NCI-H748 (cell line): ENCODE data around the gene DSE.

ENCODE experiments used
- DNase-seq: peaks from one replicate; lab custom pipeline; 2025; ENCODE audit not compliant: unreplicated experiment; lab: John Stamatoyannopoulos, UW

Gene DSE

DNA sequence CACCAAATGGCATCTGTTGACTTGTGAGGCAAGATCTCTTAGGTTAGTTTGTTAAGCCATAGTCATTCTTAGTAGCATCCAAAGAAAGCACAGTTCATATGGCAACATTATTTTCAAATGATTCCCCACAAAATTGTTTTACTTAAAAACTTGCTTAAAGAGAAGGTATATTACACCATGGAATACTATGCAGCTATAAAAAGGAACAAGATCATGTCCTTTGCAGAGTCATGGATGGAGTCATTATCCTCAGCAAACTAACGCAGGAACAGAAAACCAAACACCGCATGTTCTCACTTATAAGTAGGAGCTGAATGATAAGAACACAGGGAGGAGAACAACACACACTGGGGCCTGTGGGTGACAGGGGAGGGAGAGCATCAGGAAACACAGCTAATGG lies 10.9 kb upstream of the DSE start:
- no peak for DNase-seq

GRCh38 chr6:116362276-116362675 lies 8.5 kb upstream of the DSE start:
- no peak for DNase-seq

GRCh38 chr6:116363759-116364158 lies 7.0 kb upstream of the DSE start:
- no peak for DNase-seq

DNA sequence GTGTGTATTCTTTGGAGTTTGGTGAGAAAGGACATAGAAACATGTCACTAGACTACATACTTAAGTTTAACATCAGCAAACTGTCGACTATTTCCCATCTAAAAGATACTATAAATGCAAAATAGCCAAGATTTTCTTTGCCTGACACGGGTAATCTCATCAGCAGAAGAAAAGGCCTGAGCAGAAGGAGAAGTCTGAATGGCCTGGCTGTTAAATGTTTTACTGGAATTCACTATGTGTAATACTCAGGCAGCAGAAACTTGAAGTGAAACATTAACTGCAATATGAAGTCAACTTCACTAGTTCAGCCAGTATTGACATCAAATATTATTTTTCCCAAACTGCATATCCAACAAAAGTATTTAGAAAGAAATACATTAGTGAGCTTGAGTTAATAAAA lies 6.4 kb upstream of the DSE start:
- no peak for DNase-seq

GRCh38 chr6:116365743-116366142 lies 5.0 kb upstream of the DSE start:
- no peak for DNase-seq

GRCh38 chr6:116366740-116367275 lies 3.9 kb upstream of the DSE start:
- DNase-seq = no peak

DNA sequence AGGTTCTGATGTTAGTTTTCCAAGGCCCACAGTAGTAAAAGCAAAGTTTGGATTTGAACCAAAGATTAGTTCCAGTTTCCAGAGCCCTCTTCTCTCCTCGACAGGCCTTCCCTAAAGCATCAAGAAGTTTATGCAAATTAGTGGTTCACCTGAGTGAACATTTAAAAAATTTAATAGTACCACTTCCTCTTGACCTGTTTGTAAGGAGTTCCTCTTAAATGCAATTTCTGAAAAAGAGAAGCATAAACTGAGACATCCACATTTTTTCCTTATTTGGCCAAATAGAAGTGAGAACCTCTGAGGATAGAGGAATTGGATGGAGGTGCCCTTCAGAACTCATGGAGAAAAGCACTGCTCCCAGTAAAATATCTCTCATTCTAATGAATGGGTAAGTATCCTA lies 1.2 kb upstream of the DSE start:
- DNase-seq = no peak

DNA sequence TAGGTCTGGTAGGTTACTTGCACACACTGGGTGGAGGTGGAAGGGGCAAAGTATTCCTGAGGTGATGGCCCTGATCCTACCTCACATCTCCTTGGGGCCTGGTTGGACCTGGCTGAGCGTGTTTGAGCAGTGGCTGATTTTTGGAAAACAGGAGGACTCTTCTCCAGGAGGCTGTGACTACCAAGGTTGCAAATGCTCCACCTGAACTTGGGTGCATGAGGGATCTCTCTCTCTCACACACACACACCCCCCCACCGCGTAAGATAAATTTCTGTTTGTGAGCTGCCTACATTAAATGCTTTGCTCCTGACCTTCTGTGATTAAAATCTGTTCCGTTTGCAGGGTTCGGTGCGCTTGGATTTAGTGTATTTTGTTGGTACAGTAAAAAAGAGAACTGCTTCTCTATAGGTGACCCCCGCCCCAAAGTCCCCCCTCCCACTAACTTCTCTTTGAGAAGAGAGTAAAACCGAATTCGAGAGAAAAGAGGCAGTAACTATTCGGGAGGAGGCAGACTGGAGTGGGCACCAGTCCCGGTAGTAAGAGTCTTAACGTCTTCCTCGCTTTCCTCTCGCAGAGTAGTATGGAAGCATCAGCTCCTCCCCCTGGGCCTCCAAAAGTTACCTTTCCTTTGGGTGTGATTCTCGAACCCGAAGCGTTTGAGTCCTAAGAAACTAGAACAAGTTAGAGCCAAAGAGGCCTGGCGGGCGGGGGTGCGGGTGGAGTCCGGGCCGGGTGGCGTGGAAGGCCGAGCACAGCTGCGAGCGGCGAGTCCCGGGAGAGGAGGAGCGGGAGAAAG lies 585 bp upstream of the DSE start:
- peak; percentile 41 for DNase-seq

DNA sequence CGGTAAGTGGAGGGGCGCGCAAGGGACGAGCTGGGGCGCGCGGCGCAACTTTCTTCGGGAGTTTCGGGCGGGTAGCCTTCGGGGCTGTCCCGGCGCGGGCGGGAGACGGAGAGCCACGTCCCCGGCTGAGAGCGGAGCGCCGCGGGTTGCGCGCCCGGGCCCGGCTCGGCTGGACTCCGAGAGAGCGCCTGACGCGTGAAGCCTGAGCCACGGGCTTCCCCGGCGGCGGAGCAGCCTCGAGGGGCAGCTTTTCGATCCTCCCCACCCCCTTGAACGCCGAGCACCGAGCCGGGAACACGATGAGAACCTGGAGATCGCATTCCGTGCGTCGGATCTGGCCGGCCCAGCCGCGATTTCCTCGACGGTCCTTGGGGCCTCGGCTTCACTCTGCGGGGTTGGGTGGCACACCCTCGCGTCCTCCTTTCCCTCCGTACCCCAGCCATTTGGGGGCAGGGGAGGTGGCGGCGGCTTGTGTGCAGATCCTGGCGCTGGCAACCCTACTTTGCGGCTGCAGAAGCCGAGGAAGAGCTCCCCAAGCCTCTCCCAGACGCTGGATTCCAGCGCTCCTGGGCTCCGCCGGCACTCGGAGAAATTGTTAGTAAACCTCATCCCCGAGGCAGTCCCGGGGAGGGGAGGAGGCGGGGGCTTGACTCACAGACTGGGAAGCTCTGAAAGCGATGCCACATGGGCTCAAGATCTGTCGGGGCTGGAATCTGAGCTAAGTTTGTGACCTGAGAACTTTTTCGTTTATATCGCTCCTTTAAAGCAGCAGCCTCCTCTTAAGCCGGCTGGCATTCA lies 572 bp downstream of the DSE start:
- DNase-seq = peak; percentile 57

- DNase-seq = no peak
These were observed 1.1 kb downstream of the DSE start for GRCh38 chr6:116371918-116372209.

- no peak for DNase-seq
These were observed 2.6 kb downstream of the DSE start for GRCh38 chr6:116373300-116373699.

- no peak for DNase-seq
These were observed 3.2 kb downstream of the DSE start for GRCh38 chr6:116373940-116374339.

- DNase-seq = no peak
These were observed 3.8 kb downstream of the DSE start for GRCh38 chr6:116374586-116374985.

GRCh38 chr6:116375262-116375661 lies 4.5 kb downstream of the DSE start:
- no peak for DNase-seq

GRCh38 chr6:116376149-116376548 lies 5.4 kb downstream of the DSE start:
- no peak for DNase-seq

DNA sequence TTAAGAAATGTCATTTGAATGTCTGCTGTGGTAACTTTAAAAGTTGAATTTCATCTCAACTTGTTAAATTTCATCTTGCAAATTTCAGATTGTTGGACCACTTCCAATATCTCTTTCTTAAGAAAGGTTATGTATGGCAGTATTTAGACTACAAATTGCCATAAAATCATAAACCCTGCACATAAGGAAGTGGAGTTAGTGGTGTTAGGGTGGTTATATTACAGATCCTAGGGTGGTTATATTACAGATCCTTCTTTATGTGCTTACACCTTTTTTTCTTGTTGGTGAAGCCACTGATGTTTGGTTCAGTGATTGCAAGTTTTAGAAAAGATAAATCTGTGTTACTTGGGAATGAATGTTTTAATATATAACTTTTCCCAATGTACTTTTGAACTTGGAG lies 9.0 kb downstream of the DSE start:
- DNase-seq = no peak

- no peak for DNase-seq
These were observed 9.6 kb downstream of the DSE start for GRCh38 chr6:116380346-116380745.

DNA sequence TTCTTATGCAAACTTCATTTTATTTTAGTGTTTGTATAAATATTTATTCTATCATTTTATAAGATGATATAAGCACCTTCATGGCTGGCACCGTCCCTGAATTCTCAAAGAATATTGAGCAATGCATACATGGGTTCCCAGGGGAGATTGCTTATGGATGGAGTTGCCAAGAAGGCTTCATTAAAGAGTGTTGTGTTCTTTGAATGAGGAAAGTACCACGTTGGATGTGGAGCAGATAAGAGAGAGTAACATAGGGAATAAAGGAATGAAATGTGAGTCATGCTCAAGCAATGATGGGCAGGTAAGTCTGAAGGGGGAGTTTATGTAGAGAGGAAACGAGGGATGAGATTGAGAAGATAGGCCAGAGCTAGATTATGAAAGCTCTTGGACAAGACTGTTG lies 10.3 kb downstream of the DSE start:
- DNase-seq = no peak

- no peak for DNase-seq
These were observed 11.8 kb downstream of the DSE start for GRCh38 chr6:116382587-116382986.

DNA sequence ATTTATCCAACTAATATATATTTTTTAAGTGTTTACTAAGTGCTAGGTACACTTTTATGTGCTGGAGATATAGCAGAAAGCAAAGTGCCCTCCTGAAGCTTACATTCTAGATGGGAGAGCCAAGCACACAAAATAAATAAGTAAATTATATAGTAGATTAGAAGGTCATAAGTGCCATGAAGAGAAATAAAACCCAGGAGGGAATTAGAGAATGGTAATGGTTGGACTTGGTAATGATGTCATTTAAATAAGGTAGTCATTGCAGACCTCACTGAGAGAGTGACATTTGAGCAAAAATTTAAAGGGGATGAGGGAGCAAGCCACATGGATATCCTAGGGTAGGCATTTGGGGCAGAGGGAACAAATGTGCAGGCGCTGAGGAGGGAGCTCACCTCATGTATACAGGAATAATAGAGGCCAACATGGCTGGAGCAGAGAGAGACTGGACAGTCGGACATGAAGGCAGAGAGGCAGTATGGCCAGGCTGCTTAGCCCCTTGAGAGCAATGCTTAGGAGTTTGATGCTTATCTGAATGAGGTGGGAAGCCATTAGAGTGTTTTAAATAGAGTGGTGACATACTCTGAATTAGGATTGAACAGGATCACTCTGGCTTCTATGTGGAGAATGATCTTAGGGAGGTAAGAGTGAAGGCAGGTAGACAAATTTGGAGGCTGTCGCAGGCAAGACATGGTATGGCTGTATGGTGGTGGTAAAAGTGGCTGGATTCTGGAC lies 14.1 kb downstream of the DSE start:
- no peak for DNase-seq

GRCh38 chr6:116385459-116385802 lies 14.7 kb downstream of the DSE start:
- no peak for DNase-seq

DNA sequence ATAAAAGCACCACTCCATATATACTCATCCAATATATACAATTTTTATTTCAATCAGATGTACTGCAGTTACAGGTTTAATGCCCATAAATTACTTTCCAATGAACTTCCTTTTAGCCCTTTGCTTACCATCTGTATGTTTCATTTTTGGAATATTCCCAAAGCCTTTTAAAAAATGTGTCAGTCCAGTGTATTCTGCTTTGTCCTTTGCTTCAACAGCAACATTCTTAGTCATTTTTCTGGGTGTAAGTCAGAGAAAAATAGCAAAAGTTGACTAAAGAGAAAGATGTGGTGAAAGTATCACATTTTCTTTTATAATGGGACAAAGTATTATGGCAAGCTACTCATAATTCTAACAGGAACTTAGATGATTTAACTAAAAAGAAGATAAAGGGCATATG lies 15.2 kb downstream of the DSE start:
- DNase-seq = no peak
